ENCODE results near the gene HOXA6.
A peak's percentile ranks its signal among the peaks of the same experiment; 100 is the strongest.

HOXA6 gene

GRCh38 chr7:27189295-27189996, 41.9 kb upstream of the HOXA6 start:
- peaks cover 0 to 8% of the 10 kb centered on the region in 2 donors for H3K9me3 ChIP-seq (ENCODE audit: control insufficient read depth in 1 of 2, low read length in 2 of 2)
- no peaks in the 10 kb centered on the region for H3K36me3 ChIP-seq (ENCODE audit: control insufficient read depth in 1 of 2, insufficient read depth in 2 of 2, low read length in 2 of 2)
- peaks cover 0 to 41% of the 10 kb centered on the region in 2 donors for H3K4me1 ChIP-seq (ENCODE audit: control insufficient read depth in 1 of 2, insufficient read depth in 2 of 2, low read length in 2 of 2)
- no peak overlapping the region for H3K4me3 ChIP-seq (ENCODE audit: low read depth in 1 of 2, low read length in 2 of 2)
- peaks cover 94% of the 10 kb centered on the region for H3K27me3 ChIP-seq (ENCODE audit: low read depth, low read length)
- H3K27ac ChIP-seq (ENCODE audit: low read length), result no peak overlapping the region

DNA sequence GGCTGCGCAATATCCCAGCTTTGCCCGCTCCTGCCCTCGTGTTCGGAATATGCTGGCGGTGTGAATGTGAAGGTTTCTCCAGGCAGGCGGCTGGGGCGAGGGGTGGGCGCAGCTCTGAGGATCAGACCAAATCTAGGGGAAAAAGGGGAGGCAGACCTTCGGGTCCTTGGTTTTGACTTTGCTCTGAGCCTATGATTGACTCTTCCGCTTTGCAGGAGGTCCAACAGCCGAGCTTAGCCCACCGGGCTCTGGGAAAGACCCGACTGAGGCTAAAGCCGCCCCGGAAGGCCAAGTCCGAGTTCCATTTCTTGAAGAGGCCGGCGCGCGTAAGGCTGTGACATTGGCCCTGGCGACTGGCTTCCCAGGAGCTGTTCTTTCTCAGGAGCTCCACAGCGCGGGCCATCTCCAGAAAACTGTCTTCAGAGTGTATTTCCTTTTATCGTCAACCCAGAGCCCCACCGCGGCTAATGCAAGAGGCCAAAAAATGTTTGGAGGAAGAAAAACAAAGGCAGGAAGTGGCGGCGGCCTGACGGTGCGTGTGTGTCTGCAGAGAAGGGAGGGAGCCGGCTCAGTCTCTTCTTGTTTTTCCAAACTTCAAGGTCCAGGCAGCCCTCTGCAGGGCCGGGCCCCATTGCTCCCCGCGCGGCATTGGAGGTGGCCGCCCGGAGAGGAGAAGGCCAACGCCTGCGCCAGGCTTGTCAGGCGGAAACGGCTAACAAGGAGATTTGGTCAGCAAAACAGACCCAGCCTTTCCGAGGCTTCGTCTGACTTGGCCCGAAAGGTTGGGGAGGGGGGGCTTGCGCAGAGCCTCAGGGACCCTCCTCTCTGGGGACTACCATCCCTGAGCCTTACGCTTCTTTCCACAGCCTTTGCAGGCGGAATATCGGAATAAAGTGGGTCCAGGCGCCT, 41.1 kb upstream of the HOXA6 start:
- no peaks in the 10 kb centered on the region for H3K36me3 ChIP-seq (ENCODE audit: control insufficient read depth in 1 of 2, insufficient read depth in 2 of 2, low read length in 2 of 2)
- no peak overlapping the region for H3K27ac ChIP-seq (ENCODE audit: low read length)
- H3K4me1 ChIP-seq (ENCODE audit: control insufficient read depth in 1 of 2, insufficient read depth in 2 of 2, low read length in 2 of 2), result peaks cover 0 to 48% of the 10 kb centered on the region in 2 donors
- H3K27me3 ChIP-seq (ENCODE audit: low read depth, low read length), result peaks cover 92% of the 10 kb centered on the region
- peaks cover 0 to 8% of the 10 kb centered on the region in 2 donors for H3K9me3 ChIP-seq (ENCODE audit: control insufficient read depth in 1 of 2, low read length in 2 of 2)
- peak overlapping the region in 1 of 2 donors; percentile 33 for H3K4me3 ChIP-seq (ENCODE audit: low read depth in 1 of 2, low read length in 2 of 2)

DNA sequence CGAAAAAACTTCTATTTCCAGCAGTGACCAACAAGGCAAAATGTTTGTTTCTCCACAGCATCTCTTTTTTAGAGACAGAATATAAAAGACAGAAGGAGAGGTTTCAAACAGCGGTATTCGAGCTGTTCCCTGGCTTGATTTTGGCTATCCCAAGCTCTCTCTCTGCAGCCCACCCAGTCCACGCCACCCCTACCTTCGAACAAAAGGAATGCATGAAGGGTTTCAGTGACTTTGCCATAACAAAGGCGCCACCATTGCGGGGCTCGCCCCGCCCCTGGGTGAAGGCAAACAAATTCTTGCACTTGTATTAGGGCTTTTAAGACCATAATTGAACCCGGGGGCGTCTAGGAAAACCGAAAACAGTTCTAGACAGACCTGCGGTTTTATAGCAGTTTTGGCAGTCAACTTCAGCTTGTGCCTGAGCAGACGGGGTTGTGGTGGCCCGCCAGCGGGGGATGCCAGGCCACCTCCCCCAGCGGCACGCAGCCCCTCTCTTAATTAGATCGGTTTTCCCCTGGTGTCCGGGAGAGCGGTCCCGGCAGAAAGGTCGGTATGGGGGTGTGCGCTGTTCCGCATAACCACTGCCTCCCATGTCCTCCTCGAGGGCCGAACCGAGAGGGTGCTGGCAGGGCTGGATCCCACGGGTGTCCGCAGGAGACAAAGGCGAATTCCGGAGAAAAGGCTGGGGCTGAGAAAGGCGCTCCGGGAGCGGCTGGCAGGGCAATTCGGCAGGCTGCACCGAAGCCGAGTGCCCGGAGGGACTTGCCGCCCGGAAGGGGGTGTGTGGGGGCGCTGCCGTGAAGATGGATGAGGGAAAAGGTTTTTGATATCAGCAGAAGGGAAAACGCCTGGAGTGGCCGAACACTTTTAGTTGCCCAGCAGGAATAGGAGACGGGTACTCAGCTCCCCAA, 40.2 kb upstream of the HOXA6 start:
- peaks cover 0 to 8% of the 10 kb centered on the region in 2 donors for H3K9me3 ChIP-seq (ENCODE audit: control insufficient read depth in 1 of 2, low read length in 2 of 2)
- H3K27me3 ChIP-seq (ENCODE audit: low read depth, low read length), result peaks cover 93% of the 10 kb centered on the region
- H3K27ac ChIP-seq (ENCODE audit: low read length), result no peak overlapping the region
- no peaks in the 10 kb centered on the region for H3K36me3 ChIP-seq (ENCODE audit: control insufficient read depth in 1 of 2, insufficient read depth in 2 of 2, low read length in 2 of 2)
- peaks cover 0 to 50% of the 10 kb centered on the region in 2 donors for H3K4me1 ChIP-seq (ENCODE audit: control insufficient read depth in 1 of 2, insufficient read depth in 2 of 2, low read length in 2 of 2)
- H3K4me3 ChIP-seq (ENCODE audit: low read depth in 1 of 2, low read length in 2 of 2), result no peak overlapping the region

GRCh38 chr7:27186668-27187474, 39.3 kb upstream of the HOXA6 start:
- peaks cover 97% of the 10 kb centered on the region for H3K27me3 ChIP-seq (ENCODE audit: low read depth, low read length)
- no peak overlapping the region for H3K27ac ChIP-seq (ENCODE audit: low read length)
- no peak overlapping the region for H3K4me3 ChIP-seq (ENCODE audit: low read depth in 1 of 2, low read length in 2 of 2)
- H3K36me3 ChIP-seq (ENCODE audit: control insufficient read depth in 1 of 2, insufficient read depth in 2 of 2, low read length in 2 of 2), result no peaks in the 10 kb centered on the region
- H3K9me3 ChIP-seq (ENCODE audit: control insufficient read depth in 1 of 2, low read length in 2 of 2), result peaks cover 0 to 8% of the 10 kb centered on the region in 2 donors
- H3K4me1 ChIP-seq (ENCODE audit: control insufficient read depth in 1 of 2, insufficient read depth in 2 of 2, low read length in 2 of 2), result peaks cover 0 to 44% of the 10 kb centered on the region in 2 donors

DNA sequence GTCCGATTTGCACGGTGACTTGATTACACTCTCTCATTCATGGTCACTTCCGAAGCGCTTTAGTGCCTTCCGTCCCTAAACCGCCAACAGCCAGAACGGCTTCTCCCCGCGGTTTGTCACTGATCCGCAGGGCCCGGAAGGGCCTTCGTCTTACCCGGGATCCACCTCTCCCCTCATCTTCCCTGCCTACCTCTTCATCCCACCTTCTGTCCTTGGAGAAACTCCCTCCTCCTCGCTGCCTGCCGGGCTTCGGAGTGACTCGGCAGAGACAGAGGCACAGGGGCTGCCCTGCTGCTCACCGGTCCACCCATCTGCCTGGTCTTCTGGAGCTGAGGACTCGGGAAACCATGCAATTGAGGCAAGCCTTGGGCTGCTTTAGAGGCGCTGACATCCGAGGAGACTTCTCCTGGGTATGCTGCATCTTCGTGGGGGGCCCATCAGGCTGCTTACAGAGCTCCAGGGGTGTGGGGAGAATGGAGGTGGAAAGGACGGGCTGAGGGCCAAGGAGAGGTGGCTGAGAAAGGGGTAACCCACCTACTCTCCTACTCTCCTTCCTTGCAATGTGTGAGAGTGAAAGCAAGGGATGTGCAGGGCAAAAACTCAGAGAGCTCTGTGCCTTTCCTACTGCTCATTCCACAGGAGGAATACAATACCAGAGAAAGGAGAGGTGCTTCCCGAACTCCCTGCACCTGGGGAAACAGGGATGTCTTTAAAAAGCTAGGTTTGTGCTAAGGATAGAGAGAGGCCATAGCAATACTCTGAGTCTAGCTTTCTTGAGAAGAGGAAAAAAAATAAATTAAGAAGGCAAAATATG, 38.5 kb upstream of the HOXA6 start:
- Histone ChIP-seq H3K27me3 (ENCODE audit: low read depth, low read length) (peaks cover 94% of the 10 kb centered on the region), H3K4me3 (ENCODE audit: low read depth in 1 of 2, low read length in 2 of 2) (no peak overlapping the region), H3K36me3 (ENCODE audit: control insufficient read depth in 1 of 2, insufficient read depth in 2 of 2, low read length in 2 of 2) (no peaks in the 10 kb centered on the region), H3K27ac (ENCODE audit: low read length) (no peak overlapping the region), H3K9me3 (ENCODE audit: control insufficient read depth in 1 of 2, low read length in 2 of 2) (peaks cover 0 to 8% of the 10 kb centered on the region in 2 donors), H3K4me1 (ENCODE audit: control insufficient read depth in 1 of 2, insufficient read depth in 2 of 2, low read length in 2 of 2) (peaks cover 0 to 43% of the 10 kb centered on the region in 2 donors)

DNA sequence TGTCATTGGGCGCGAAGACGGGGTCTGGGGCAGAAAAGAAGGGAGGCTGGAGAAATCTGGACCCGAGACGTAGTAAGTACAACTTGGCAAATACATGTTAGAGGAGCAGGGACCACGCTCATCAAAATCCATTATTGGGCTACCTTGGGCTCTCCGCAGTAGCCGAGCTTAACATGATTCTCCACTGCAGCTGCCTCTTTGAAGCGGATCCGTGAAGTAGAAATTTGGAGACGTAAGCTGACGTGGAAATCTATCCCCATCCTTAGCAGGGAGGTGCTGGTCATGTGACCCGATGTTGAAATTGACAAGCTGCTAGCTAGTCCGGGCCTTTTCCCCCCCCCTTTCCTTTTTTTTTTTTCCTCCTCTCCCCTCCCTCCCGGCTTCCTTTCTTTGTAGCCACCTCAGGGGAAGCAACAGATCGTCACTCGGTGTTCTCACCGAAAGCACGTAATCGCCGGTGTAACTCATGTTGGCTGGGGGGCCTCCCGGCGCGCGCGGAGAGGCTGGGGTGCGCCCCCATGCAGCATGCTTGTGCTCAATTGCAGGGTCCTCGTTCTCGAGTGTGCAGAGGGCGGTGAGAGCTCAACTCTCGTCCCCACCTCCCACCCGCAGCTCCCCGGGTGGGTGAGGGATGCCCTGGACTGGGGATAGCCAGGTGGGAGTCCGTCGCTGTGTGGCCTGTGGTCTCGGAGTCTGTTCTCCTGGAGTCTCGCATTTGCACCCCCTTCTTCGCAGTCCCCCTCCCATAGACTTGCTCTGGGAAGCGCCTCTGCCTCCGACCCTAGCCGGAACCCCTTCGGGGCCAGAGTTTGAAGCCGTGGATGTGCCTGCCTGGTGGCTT, 37.7 kb upstream of the HOXA6 start, which contains the start of gene HOXA11:
HOXA11 (minus strand) TSS at position 220 of the 841 bp plus-strand sequence; CDS start at position 132, 88 bp downstream.
- Histone ChIP-seq H3K27ac (ENCODE audit: low read length) (no peak within 1 kb of the TSS), H3K27me3 (ENCODE audit: low read depth, low read length) (peaks cover 94% of the 10 kb centered on the region), H3K4me3 (ENCODE audit: low read depth in 1 of 2, low read length in 2 of 2) (peak within 1 kb of the TSS in 1 of 2 donors; percentile 33), H3K36me3 (ENCODE audit: control insufficient read depth in 1 of 2, insufficient read depth in 2 of 2, low read length in 2 of 2) (no peaks in the 10 kb centered on the region), H3K9me3 (ENCODE audit: control insufficient read depth in 1 of 2, low read length in 2 of 2) (peaks cover 0 to 8% of the 10 kb centered on the region in 2 donors), H3K4me1 (ENCODE audit: control insufficient read depth in 1 of 2, insufficient read depth in 2 of 2, low read length in 2 of 2) (peaks cover 0 to 43% of the 10 kb centered on the region in 2 donors)

DNA sequence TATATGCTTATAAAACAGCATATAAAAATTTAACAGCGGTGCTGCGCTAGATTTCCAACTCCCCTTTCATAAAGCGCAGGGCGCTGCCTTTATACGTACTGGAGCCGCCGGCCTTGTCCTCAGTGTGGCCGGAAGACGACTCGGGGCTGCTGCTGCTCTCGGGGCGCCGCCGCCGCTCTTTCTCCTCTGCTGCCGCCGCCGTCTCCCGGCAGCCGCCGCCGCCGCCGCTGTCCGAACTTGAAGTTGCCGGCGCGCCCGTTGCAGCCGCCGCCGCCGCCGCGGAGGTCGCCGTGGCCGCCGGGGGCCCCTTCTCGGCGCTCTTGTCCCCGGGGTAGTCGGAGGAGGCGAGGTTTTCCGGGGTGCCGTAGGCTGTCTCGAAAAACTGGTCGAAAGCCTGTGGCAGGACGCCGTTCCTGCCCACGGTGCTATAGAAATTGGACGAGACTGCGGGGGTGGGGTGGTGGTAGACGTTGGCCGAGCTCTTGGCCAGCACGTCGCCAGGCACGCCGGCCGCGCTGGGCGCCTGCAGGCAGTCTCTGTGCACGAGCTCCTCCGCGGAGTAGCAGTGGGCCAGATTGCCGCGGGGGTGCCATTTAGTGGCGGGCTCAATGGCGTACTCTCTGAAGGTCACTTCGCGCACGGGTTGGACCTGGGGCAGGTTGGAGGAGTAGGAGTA, 36.9 kb upstream of the HOXA6 start:
- H3K27ac ChIP-seq (ENCODE audit: low read length), result no peak overlapping the region
- peaks cover 93% of the 10 kb centered on the region for H3K27me3 ChIP-seq (ENCODE audit: low read depth, low read length)

GRCh38 chr7:27183682-27184336, 36.2 kb upstream of the HOXA6 start:
- Histone ChIP-seq H3K27me3 (ENCODE audit: low read depth, low read length) (peaks cover 93% of the 10 kb centered on the region), H3K36me3 (ENCODE audit: control insufficient read depth in 1 of 2, insufficient read depth in 2 of 2, low read length in 2 of 2) (no peaks in the 10 kb centered on the region), H3K4me1 (ENCODE audit: control insufficient read depth in 1 of 2, insufficient read depth in 2 of 2, low read length in 2 of 2) (peaks cover 4 to 49% of the 10 kb centered on the region in 2 donors), H3K9me3 (ENCODE audit: control insufficient read depth in 1 of 2, low read length in 2 of 2) (peaks cover 0 to 8% of the 10 kb centered on the region in 2 donors), H3K27ac (ENCODE audit: low read length) (no peak overlapping the region), H3K4me3 (ENCODE audit: low read depth in 1 of 2, low read length in 2 of 2) (peak overlapping the region in 1 of 2 donors; percentile 33)

More for the DNA sequence above, 36.9 kb upstream of the HOXA6 start:
- H3K4me1 ChIP-seq (ENCODE audit: control insufficient read depth in 1 of 2, insufficient read depth in 2 of 2, low read length in 2 of 2), result peaks cover 2 to 49% of the 10 kb centered on the region in 2 donors
- H3K36me3 ChIP-seq (ENCODE audit: control insufficient read depth in 1 of 2, insufficient read depth in 2 of 2, low read length in 2 of 2), result no peaks in the 10 kb centered on the region
- peak overlapping the region in 1 of 2 donors; percentile 33 for H3K4me3 ChIP-seq (ENCODE audit: low read depth in 1 of 2, low read length in 2 of 2)
- peaks cover 0 to 8% of the 10 kb centered on the region in 2 donors for H3K9me3 ChIP-seq (ENCODE audit: control insufficient read depth in 1 of 2, low read length in 2 of 2)
